K562 (cell line): Measurements from ENCODE around the gene CAPN10. TPM values are rescaled to one million over a fixed set of nuclear protein-coding genes. Genes with fewer than 3 reads are reported as not detected.

Experiments
- ATAC-seq: fragments of 200-7000 bp; cut with Tn5 transposase; 3 replicates; pipeline ENCODE4 v1.9.1; 2020; ENCODE audit warnings: moderate library complexity
- BruUV-seq: library from RNA; stranded (reverse); fragments of 400-500 nt; replicated peaks from 2 replicates; lab custom pipeline; 2021; lab: Mats Ljungman, UMichigan
- CTCF ChIA-PET: fragments of 300-600 bp; formaldehyde crosslinking; extraction: SDS; loops from one replicate; lab custom pipeline; 2021; ENCODE audit warnings: low intra/inter-chr PET ratio; lab: Yijun Ruan, JAX
- POLR2A ChIA-PET: fragments of 300-600, 350-650 bp; sonication (Branson Sonifier 250); formaldehyde crosslinking; extraction: SDS; loops from one replicate; lab custom pipeline; 2021; ENCODE audit warnings: antibody characterized with exemption, inconsistent platforms; lab: Yijun Ruan, JAX
- DNase-seq, 4 experiments: peaks; one replicate each; pipeline versions ENCODE4 v3.0.0 to v3.0.0-alpha.2; 2011 to 2018; ENCODE audit warnings: low spot score in 3 of 4, mixed read lengths in 3 of 4; ENCODE audit errors: extremely low read depth in 1 of 4
- FAIRE-seq: peaks from 2 replicates; lab custom pipeline; 2011; peaks lifted over from hg19 to GRCh38; lab: Jason Lieb, UNC
- H2AFZ ChIP-seq: 2 replicates; pipeline ENCODE4 v1.6.0; 2011; ENCODE audit warnings: low read depth, low read length, control low read depth, inconsistent platforms
- H3K27ac ChIP-seq: fragments of 200-600 bp; 3 replicates; pipeline ENCODE4 v1.8.0; 2011; ENCODE audit warnings: low read depth, mild to moderate bottlenecking, control low read depth, inconsistent platforms, low read length, moderate library complexity, mixed read lengths; ENCODE audit errors: extremely low read depth
- H3K27me3 ChIP-seq, 2 experiments: fragments of 300-600 bp in 1 of 2; 2 replicates in 1 of 2; 3 replicates in 1 of 2; pipeline versions ENCODE4 v1.6.0 to v1.8.0; 2011; ENCODE audit warnings: inconsistent platforms in 2 of 2, low read length in 2 of 2, mild to moderate bottlenecking in 1 of 2, mixed read lengths in 1 of 2, moderate library complexity in 1 of 2; ENCODE audit not compliant: control insufficient read depth in 2 of 2, insufficient read depth in 2 of 2
- H3K36me3 ChIP-seq: fragments of 300-600 bp; 3 replicates; pipeline ENCODE4 v1.8.0; 2011; ENCODE audit warnings: mild to moderate bottlenecking, low read length, inconsistent platforms; ENCODE audit not compliant: control insufficient read depth, insufficient read depth
- H3K4me1 ChIP-seq, 2 experiments: fragments of 200-600 bp in 1 of 2; replicated peaks in 1 of 2; 2 replicates in 1 of 2; 3 replicates in 1 of 2; pipeline versions ENCODE4 v1.5.1 to v1.8.0; 2011; ENCODE audit warnings: inconsistent platforms in 2 of 2, low read length in 2 of 2, mild to moderate bottlenecking in 1 of 2, mixed read lengths in 1 of 2, moderate library complexity in 1 of 2; ENCODE audit not compliant: control insufficient read depth in 2 of 2, insufficient read depth in 2 of 2
- H3K4me2 ChIP-seq: 2 replicates; pipeline ENCODE4 v1.6.1; 2011; ENCODE audit warnings: low read length, control low read depth, inconsistent platforms, mixed read lengths; ENCODE audit not compliant: insufficient read depth
- H3K4me3 ChIP-seq: fragments of 200-600 bp; sonication (generic), shearing (Covaris generic); 2 replicates; pipeline ENCODE4 v1.5.1; 2016; ENCODE audit warnings: control low read depth, inconsistent platforms
- H3K79me2 ChIP-seq: fragments of 200-600 bp; 3 replicates; pipeline ENCODE4 v1.8.0; 2011; ENCODE audit warnings: low read length, inconsistent platforms; ENCODE audit not compliant: control insufficient read depth, insufficient read depth
- H3K9ac ChIP-seq, 2 experiments: 2 replicates each; pipeline versions ENCODE4 v1.6.0 to v1.6.1; 2011; ENCODE audit warnings: low read depth in 2 of 2, low read length in 2 of 2, control low read depth in 1 of 2, inconsistent platforms in 1 of 2, mild to moderate bottlenecking in 1 of 2, mixed read lengths in 1 of 2; ENCODE audit not compliant: insufficient read depth in 1 of 2
- H3K9me1 ChIP-seq: one replicate; pipeline ENCODE4 v1.6.0; 2011; ENCODE audit warnings: inconsistent platforms, mild to moderate bottlenecking, low read length, moderate library complexity; ENCODE audit not compliant: control insufficient read depth, insufficient read depth
- H3K9me3 ChIP-seq: replicated peaks from 2 replicates; pipeline ENCODE4 v1.5.1; 2011; ENCODE audit warnings: low read depth, low read length, inconsistent platforms; ENCODE audit not compliant: control insufficient read depth, insufficient read depth
- H4K20me1 ChIP-seq: replicated peaks from 2 replicates; pipeline ENCODE4 v1.6.1; 2011; ENCODE audit warnings: low read length, inconsistent platforms, mixed read lengths; ENCODE audit not compliant: control insufficient read depth, insufficient read depth
- ELK1 ChIP-seq: sonication (generic); formaldehyde crosslinking; IDR thresholded peaks from 2 replicates; pipeline ENCODE4 v1.8.1; 2022; ENCODE audit warnings: missing genetic modification reagents
- ETV1 ChIP-seq: fragments of 450-650 bp; conservative IDR thresholded peaks from 2 replicates; pipeline ENCODE4 v1.6.1; 2016; ENCODE audit warnings: missing genetic modification characterization, control low read depth, low read depth, missing compliant biosample characterization
- IRF9 ChIP-seq: fragments of 450-650 bp; IDR thresholded peaks from 2 replicates; pipeline ENCODE4 v1.6.1; 2016; ENCODE audit warnings: missing biosample characterization, missing genetic modification characterization
- MTA1 ChIP-seq: fragments of 450-650 bp; IDR thresholded peaks from 2 replicates; pipeline ENCODE4 v1.6.1; 2017; ENCODE audit warnings: borderline replicate concordance
- SRSF3 ChIP-seq: fragments of 200-400 bp; formaldehyde crosslinking; IDR thresholded peaks from 2 replicates; pipeline ENCODE4 v1.6.1; 2016; ENCODE audit warnings: mild to moderate bottlenecking, low read length, moderate library complexity; ENCODE audit not compliant: insufficient read depth
- USF2 ChIP-seq: sonication (generic); formaldehyde crosslinking; IDR thresholded peaks from 2 replicates; pipeline ENCODE4 v1.5.0; 2020; ENCODE audit warnings: missing genetic modification reagents
- ZBTB12 ChIP-seq: fragments of 250-450 bp; sonication (Bioruptor Pico); IDR thresholded peaks from 2 replicates; pipeline ENCODE4 v1.4.0; 2020
- WGBS: fragments of 100-300 bp; shearing (Covaris generic); methylation state at CpG from one replicate; pipeline ENCODE4 v1.1.6; 2016; ENCODE audit warnings: low coverage, mixed read lengths; ENCODE audit not compliant: insufficient coverage; ENCODE audit errors: missing lambda C conversion rate; 5-methylcytosine and 5-hydroxymethylcytosine counted together
- in situ Hi-C: fragments of 300-500 bp; cut with MboI; formaldehyde crosslinking; loops from 4 replicates; pipeline ENCODE4 v1.15.0; 2018; ENCODE audit warnings: inconsistent platforms, mixed read lengths
- intact Hi-C: fragments of 100-400 bp; cut with micrococcal nuclease; formaldehyde crosslinking; loops from 2 replicates; pipeline ENCODE4 v1.14.2; 2022
- polyA plus RNA-seq, 8 experiments: library from polyadenylated mRNA; depleted of rRNA in 4 of 8; stranded (reverse) in 5 of 8; unstranded in 3 of 8; fragments of >200 nt; fragmentation: Nextera tagmentation in 2 of 8; fragmentation: Illumina TruSeq in 1 of 8; extraction: Ambion mirVana in 2 of 8; extraction: Trizol in 1 of 8; gene quantifications; 2 replicates each; pipeline versions ENCODE4 v1.2.1 to v1.2.3, GENCODE V29; 2011 to 2014; ENCODE audit warnings: inconsistent platforms in 1 of 8, missing spikeins in 1 of 8
- total RNA-seq, 7 experiments: library from RNA; depleted of rRNA in 6 of 7; stranded (reverse); fragments of >200 nt in 6 of 7; fragmentation: Illumina TruSeq in 2 of 7; extraction: Trizol in 2 of 7; gene quantifications; 2 replicates each; pipeline versions ENCODE4 v1.2.1 to v1.2.3, GENCODE V29; 2011 to 2021; ENCODE audit warnings: low replicate concordance in 1 of 7
- TF ChIP-seq, protein P1 (sequence below): sonication (generic); formaldehyde crosslinking; IDR thresholded peaks from 2 replicates; pipeline ENCODE4 v1.8.1; 2023; ENCODE audit warnings: mild to moderate bottlenecking, missing genetic modification reagents
- TF ChIP-seq, protein P2 (sequence below): fragments of 450-650 bp; formaldehyde crosslinking; IDR thresholded peaks from 2 replicates; pipeline ENCODE4 v1.4.0; 2020; ENCODE audit warnings: mild to moderate bottlenecking, moderate library complexity

The CAPN10 gene
- total and polyA plus RNA-seq, 9 of the 15 experiments (the other 6 are each of a cell fraction or from before 2014, with no cell fraction given): 0.08 to 26.1 (median 8.4) TPM

GRCh38 chr2:240647503-240648154, 61.1 kb downstream of the CAPN10 start (continued):
- TF ChIP-seq ELK1 (CRISPR knock-in tag) (no peak), SRSF3 (no peak), ZBTB12 (CRISPR knock-in tag) (no peak), USF2 (no peak)

- no TSS peak for BruUV-seq
- Histone ChIP-seq H3K4me2 (no peak overlapping the region), H3K4me1 (peaks cover 0 to 7% of the 10 kb centered on the region in 2 experiments; a peak in 1 of 5 replicates), H3K27me3 (peaks cover 12 to 66% of the 10 kb centered on the region in 2 experiments; a peak in 4 of 5 replicates), H3K9me3 (no peaks in the 10 kb centered on the region), H3K27ac (no peak overlapping the region), H3K79me2 (no peaks in the 10 kb centered on the region), H3K4me3 (no peak overlapping the region), H3K36me3 (no peaks in the 10 kb centered on the region), H3K9ac (no peak overlapping the region), H3K9me1 (no peaks in the 10 kb centered on the region), H2AFZ (no peak overlapping the region), H4K20me1 (no peaks in the 10 kb centered on the region)
- DNase-seq: peak in 1 of 4 experiments; percentile 2
- no peak for ATAC-seq
- in situ Hi-C loops: no loop called here
- ChIA-PET CTCF (no interaction called here), POLR2A (no interaction called here)
- 0% methylated on average over 5 of the region's 6 CpGs for WGBS
- intact Hi-C loops: no loop called here
- FAIRE-seq: no peak
- TF ChIP-seq, protein P1, sequence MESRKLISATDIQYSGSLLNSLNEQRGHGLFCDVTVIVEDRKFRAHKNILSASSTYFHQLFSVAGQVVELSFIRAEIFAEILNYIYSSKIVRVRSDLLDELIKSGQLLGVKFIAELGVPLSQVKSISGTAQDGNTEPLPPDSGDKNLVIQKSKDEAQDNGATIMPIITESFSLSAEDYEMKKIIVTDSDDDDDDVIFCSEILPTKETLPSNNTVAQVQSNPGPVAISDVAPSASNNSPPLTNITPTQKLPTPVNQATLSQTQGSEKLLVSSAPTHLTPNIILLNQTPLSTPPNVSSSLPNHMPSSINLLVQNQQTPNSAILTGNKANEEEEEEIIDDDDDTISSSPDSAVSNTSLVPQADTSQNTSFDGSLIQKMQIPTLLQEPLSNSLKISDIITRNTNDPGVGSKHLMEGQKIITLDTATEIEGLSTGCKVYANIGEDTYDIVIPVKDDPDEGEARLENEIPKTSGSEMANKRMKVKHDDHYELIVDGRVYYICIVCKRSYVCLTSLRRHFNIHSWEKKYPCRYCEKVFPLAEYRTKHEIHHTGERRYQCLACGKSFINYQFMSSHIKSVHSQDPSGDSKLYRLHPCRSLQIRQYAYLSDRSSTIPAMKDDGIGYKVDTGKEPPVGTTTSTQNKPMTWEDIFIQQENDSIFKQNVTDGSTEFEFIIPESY (CRISPR knock-in tag): no peak
- no peak for TF ChIP-seq MTA1
- TF ChIP-seq, protein P2, sequence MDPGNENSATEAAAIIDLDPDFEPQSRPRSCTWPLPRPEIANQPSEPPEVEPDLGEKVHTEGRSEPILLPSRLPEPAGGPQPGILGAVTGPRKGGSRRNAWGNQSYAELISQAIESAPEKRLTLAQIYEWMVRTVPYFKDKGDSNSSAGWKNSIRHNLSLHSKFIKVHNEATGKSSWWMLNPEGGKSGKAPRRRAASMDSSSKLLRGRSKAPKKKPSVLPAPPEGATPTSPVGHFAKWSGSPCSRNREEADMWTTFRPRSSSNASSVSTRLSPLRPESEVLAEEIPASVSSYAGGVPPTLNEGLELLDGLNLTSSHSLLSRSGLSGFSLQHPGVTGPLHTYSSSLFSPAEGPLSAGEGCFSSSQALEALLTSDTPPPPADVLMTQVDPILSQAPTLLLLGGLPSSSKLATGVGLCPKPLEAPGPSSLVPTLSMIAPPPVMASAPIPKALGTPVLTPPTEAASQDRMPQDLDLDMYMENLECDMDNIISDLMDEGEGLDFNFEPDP (CRISPR knock-in tag): no peak
- no peak for TF ChIP-seq IRF9 (tag)
- TF ChIP-seq ETV1: no peak
Measured at GRCh38 chr2:240648155-240648649, 61.7 kb downstream of the CAPN10 start.
